AG09319 (cell line): ENCODE data around the gene SUPT3H.
A peak's percentile ranks its signal among the peaks of the same experiment; 100 is the strongest.
"Not testable (repeated sequence)": the region's sequence is repeated elsewhere in the genome, so short reads cannot be mapped to it uniquely, and the experiment has no call there.

Experiments
- DNase-seq: peaks from one replicate; pipeline ENCODE4 v3.0.0-alpha.2; 2010; ENCODE audit warnings: low read depth; ENCODE audit errors: extremely low read depth
- CTCF ChIP-seq: IDR thresholded peaks from 2 replicates; pipeline ENCODE4 v1.5.1; 2011; ENCODE audit warnings: low read depth, mild to moderate bottlenecking, inconsistent platforms, low read length, moderate library complexity

SUPT3H gene

GRCh38 chr6:45076217-45076930 is 301.4 kb downstream of the SUPT3H start:
- no peak for TF ChIP-seq CTCF
- DNase-seq: peak; percentile 3

- peak; percentile 65 for DNase-seq
- no peak for TF ChIP-seq CTCF
Observed at GRCh38 chr6:45075246-45075645, 302.5 kb downstream of the SUPT3H start.

GRCh38 chr6:45074439-45074838 is 303.3 kb downstream of the SUPT3H start:
- DNase-seq: no peak
- no peak for TF ChIP-seq CTCF

GRCh38 chr6:45073771-45074170 is 304.0 kb downstream of the SUPT3H start:
- DNase-seq: no peak
- no peak for TF ChIP-seq CTCF

- TF ChIP-seq CTCF: no peak
- no peak for DNase-seq
Observed at GRCh38 chr6:45072673-45073072, 305.1 kb downstream of the SUPT3H start.

GRCh38 chr6:45072016-45072415 is 305.7 kb downstream of the SUPT3H start:
- TF ChIP-seq CTCF: no peak
- DNase-seq: no peak

- DNase-seq: no peak
- TF ChIP-seq CTCF: no peak
Observed at GRCh38 chr6:45069091-45069490, 308.6 kb downstream of the SUPT3H start.

- DNase-seq: not testable (repeated sequence)
Observed at GRCh38 chr6:45067446-45067845, 310.3 kb downstream of the SUPT3H start.

GRCh38 chr6:45062659-45063058 is 315.1 kb downstream of the SUPT3H start:
- not testable (repeated sequence) for DNase-seq
